Right lobe of liver (tissue), 4 donors: ENCODE results near the gene BMP8B.

ENCODE experiments used
- CTCF ChIP-seq, 4 donors: fragments of 200-600 bp in 3 of 4; fragments of 450-650 bp in 1 of 4; IDR thresholded peaks; one replicate each; pipeline versions ENCODE4 v1.5.1 to v1.8.0; 2016 to 2022; ENCODE audit warnings: antibody characterized with exemption in 4 of 4, mild to moderate bottlenecking in 2 of 4
- POLR2A ChIP-seq: fragments of 450-650 bp; IDR thresholded peaks from one replicate; pipeline ENCODE4 v1.6.1; 2017; ENCODE audit warnings: antibody characterized with exemption, mild to moderate bottlenecking
- donor health status: DM: no; HTN: no; CAD: no.
- donor health status: DM: no; HTN: no; CAD: no.
- donor health status: DM: no; HTN: yes; CAD: no.

- TF ChIP-seq POLR2A = no peak
- no peak for TF ChIP-seq CTCF (IDR thresholded peaks at IDR 0.05)
Measured at GRCh38 chr1:39754906-39755504, 33.7 kb downstream of the BMP8B start.
